ENCODE results near the gene TCP10L. TPM values are rescaled to one million over a fixed set of nuclear protein-coding genes. Genes with fewer than 3 reads are reported as not detected.

The TCP10L gene
- total and polyA plus RNA-seq, 10 of the 15 experiments (the other 5 are each of a cell fraction or from before 2014, with no cell fraction given), result 0.11 to 0.45 (median 0.19) TPM; not detected in 3

- H4K20me1 ChIP-seq (ENCODE audit: control insufficient read depth, insufficient read depth), result no peaks in the 10 kb centered on the region
- H3K36me3 ChIP-seq (ENCODE audit: control insufficient read depth in 2 of 2, insufficient read depth in 2 of 2, low read length in 1 of 2), result no peaks in the 10 kb centered on the region
- intact Hi-C loops (cut with micrococcal nuclease; ENCODE audit: unreplicated experiment), result no loop called here
- H3K4me3 ChIP-seq, result no peak overlapping the region
- ChIA-PET RAD21 (ENCODE audit: unreplicated experiment) (no interaction called here), SMC1A (ENCODE audit: uncharacterized antibody, unreplicated experiment) (interaction anchor here (0.6 kb wide), 1 partner anchor 206 kb away, joined by 3 read pairs; no protein-coding TSS in a partner anchor), POLR2A (interaction anchor here (0.6 kb wide), 1 partner anchor 568 kb away, joined by 3 read pairs; no protein-coding TSS in a partner anchor), CTCF (interaction anchor here (0.8 to 2.0 kb wide), 9 partner anchors 11 to 201 kb away, joined by 3 to 12 read pairs (median 4); no protein-coding TSS in a partner anchor)
- no peak for DNase-seq (ENCODE audit: low read depth, low spot score)
- H3K9ac ChIP-seq (ENCODE audit: control insufficient read depth, insufficient read depth, low read length), result no peak overlapping the region
- no peak overlapping the region for H3K27ac ChIP-seq (ENCODE audit: control insufficient read depth, insufficient read depth)
- FAIRE-seq, result no peak
- H2AFZ ChIP-seq (ENCODE audit: control insufficient read depth, low read depth, low read length), result no peak overlapping the region
- no peak for ATAC-seq
- no TSS peak for BruUV-seq (replicated peaks)
- 0 out of 2 replicates have a peak overlapping the region, but pooled peaks have one; percentile 2 for H3K4me2 ChIP-seq (ENCODE audit: control insufficient read depth, insufficient read depth)
- no peaks in the 10 kb centered on the region for H3K79me2 ChIP-seq (ENCODE audit: control insufficient read depth, insufficient read depth, low read length)
- H3K27me3 ChIP-seq (replicated peaks in 1 of 2; ENCODE audit: control insufficient read depth in 2 of 2, insufficient read depth in 2 of 2, low read length in 1 of 2), result peaks cover 2 to 3% of the 10 kb centered on the region in 2 experiments; a peak in 2 of 4 replicates
- in situ Hi-C loops (cut with MboI), result no loop called here
- H3K9me3 ChIP-seq (replicated peaks; ENCODE audit: control insufficient read depth, insufficient read depth, low read length), result no peaks in the 10 kb centered on the region
- 14% methylated on average over 3 of the region's 3 CpGs for WGBS (ENCODE audit: insufficient coverage, insufficient replicate concordance, low lambda C conversion rate, missing lambda C conversion rate)
- H3K4me1 ChIP-seq (ENCODE audit: control insufficient read depth, insufficient read depth, low read length), result no peaks in the 10 kb centered on the region; the same call in 1 of the 2 replicates
- no peak for TF ChIP-seq BMI1 (IDR thresholded peaks at IDR 0.05; ENCODE audit: borderline replicate concordance)
- no peak for TF ChIP-seq PKNOX1 (IDR thresholded peaks at IDR 0.05)
- TF ChIP-seq WRNIP1 (IDR thresholded peaks at IDR 0.05; ENCODE audit: borderline replicate concordance, low read depth, low read length), result no peak
- TF ChIP-seq SIX5 (IDR thresholded peaks at IDR 0.05; ENCODE audit: low read depth, low read length, severe bottlenecking), result no peak
- TF ChIP-seq RELA (IDR thresholded peaks at IDR 0.05; ENCODE audit: borderline replicate concordance, partially characterized antibody), result no peak
- TF ChIP-seq CHD2 (IDR thresholded peaks at IDR 0.05; ENCODE audit: borderline replicate concordance, low read depth, low read length), result no peak
- no peak for TF ChIP-seq YBX1 (IDR thresholded peaks at IDR 0.05)
- TF ChIP-seq E4F1 (IDR thresholded peaks at IDR 0.05; ENCODE audit: borderline replicate concordance, partially characterized antibody), result no peak
- no peak for TF ChIP-seq RELB (IDR thresholded peaks at IDR 0.05; ENCODE audit: low read depth)
- TF ChIP-seq E2F8 (IDR thresholded peaks at IDR 0.05; ENCODE audit: low read depth, partially characterized antibody), result no peak
- TF ChIP-seq NRF1 (conservative IDR thresholded peaks at IDR 0.05; ENCODE audit: low read depth, low read length), result no peak
- TF ChIP-seq BACH1 (IDR thresholded peaks at IDR 0.05; ENCODE audit: borderline replicate concordance), result no peak
Observed at GRCh38 chr21:32570456-32570855, 14.9 kb downstream of the TCP10L start.
